ENCODE results near the gene STAC2. TPM values are rescaled to one million over a fixed set of nuclear protein-coding genes. Genes with fewer than 3 reads are reported as not detected.

The STAC2 gene
- total and polyA plus RNA-seq, 9 of the 15 experiments (the other 6 are each of a cell fraction or from before 2014, with no cell fraction given), result not detected

GRCh38 chr17:39244600-39245570 lies 19.1 kb upstream of the STAC2 start (continued):
- TF ChIP-seq, protein P1, sequence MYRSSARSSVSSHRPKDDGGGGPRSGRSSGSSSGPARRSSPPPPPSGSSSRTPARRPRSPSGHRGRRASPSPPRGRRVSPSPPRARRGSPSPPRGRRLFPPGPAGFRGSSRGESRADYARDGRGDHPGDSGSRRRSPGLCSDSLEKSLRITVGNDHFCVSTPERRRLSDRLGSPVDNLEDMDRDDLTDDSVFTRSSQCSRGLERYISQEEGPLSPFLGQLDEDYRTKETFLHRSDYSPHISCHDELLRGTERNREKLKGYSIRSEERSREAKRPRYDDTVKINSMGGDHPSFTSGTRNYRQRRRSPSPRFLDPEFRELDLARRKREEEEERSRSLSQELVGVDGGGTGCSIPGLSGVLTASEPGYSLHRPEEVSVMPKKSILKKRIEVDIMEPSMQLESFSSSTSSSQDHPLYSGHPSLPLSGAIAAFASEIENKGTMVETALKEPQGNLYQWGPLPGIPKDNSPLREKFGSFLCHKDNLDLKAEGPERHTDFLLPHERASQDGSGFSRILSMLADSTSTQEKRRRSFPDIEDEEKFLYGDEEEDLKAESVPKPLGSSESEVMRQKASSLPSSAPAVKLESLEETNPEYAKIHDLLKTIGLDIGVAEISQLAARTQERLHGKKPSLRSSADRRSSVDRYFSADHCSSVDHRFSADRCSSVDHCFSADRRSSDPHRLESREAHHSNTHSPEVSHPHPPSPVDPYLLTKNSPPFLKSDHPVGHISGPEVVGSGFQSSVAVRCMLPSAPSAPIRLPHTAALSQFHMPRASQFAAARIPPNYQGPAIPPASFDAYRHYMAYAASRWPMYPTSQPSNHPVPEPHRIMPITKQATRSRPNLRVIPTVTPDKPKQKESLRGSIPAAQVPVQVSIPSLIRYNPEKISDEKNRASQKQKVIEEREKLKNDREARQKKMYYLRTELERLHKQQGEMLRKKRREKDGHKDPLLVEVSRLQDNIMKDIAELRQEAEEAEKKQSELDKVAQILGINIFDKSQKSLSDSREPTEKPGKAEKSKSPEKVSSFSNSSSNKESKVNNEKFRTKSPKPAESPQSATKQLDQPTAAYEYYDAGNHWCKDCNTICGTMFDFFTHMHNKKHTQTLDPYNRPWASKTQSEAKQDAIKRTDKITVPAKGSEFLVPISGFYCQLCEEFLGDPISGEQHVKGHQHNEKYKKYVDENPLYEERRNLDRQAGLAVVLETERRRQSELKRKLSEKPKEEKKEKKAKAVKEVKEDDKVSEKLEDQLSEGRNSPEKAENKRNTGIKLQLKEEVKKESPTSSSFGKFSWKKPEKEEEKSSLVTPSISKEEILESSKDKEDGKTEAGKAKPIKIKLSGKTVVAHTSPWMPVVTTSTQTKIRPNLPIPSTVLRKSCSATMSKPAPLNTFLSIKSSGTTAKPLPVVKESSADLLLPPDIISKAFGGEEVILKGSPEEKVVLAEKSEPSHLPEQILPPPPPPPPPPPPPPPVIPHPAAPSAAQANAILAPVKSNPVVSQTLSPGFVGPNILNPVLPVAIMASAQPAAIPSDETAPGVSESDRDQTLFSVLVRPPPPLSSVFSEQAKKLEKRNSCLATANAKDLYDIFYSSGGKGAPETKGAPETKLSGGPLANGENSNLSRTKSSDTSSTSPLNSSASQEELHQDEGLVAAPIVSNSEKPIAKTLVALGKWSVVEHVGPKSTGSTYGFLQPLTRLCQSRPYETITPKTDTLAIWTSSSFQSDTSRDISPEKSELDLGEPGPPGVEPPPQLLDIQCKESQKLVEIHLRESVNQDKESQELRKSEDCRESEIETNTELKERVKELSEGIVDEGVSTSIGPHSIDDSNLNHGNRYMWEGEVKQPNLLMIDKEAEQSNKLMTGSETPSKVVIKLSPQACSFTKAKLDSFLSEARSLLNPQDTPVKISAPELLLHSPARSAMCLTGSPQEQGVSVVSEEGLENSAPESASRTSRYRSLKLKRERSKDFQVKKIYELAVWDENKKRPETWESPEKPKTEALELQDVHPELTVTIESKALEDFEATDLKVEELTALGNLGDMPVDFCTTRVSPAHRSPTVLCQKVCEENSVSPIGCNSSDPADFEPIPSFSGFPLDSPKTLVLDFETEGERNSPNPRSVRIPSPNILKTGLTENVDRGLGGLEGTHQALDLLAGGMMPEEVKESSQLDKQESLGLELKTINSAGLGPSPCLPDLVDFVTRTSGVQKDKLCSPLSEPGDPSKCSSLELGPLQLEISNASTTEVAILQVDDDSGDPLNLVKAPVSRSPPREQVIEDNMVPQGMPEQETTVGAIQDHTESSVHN (IDR thresholded peaks at IDR 0.05; ENCODE audit: borderline replicate concordance in 1 of 2, low read depth in 1 of 2), result no peak
- TF ChIP-seq TFE3 (CRISPR knock-in tag; IDR thresholded peaks at IDR 0.05) (no peak), ZBTB5 (IDR thresholded peaks at IDR 0.05) (no peak), GTF2F1 (IDR thresholded peaks at IDR 0.05; ENCODE audit: low read depth, low read length) (no peak), MYBL2 (IDR thresholded peaks at IDR 0.05; ENCODE audit: low read depth) (no peak), MYBL2 (CRISPR knock-in tag; IDR thresholded peaks at IDR 0.05; ENCODE audit: borderline replicate concordance) (no peak), MED1 (CRISPR knock-in tag; IDR thresholded peaks at IDR 0.05; ENCODE audit: borderline replicate concordance) (no peak), ZNF224 (CRISPR knock-in tag; IDR thresholded peaks at IDR 0.05) (no peak), TEAD1 (CRISPR knock-in tag; IDR thresholded peaks at IDR 0.05) (no peak), SRSF1 (IDR thresholded peaks at IDR 0.05; ENCODE audit: low read depth, low read length) (no peak), CXXC5 (CRISPR knock-in tag; IDR thresholded peaks at IDR 0.05) (no peak)
- TF ChIP-seq, protein P2, sequence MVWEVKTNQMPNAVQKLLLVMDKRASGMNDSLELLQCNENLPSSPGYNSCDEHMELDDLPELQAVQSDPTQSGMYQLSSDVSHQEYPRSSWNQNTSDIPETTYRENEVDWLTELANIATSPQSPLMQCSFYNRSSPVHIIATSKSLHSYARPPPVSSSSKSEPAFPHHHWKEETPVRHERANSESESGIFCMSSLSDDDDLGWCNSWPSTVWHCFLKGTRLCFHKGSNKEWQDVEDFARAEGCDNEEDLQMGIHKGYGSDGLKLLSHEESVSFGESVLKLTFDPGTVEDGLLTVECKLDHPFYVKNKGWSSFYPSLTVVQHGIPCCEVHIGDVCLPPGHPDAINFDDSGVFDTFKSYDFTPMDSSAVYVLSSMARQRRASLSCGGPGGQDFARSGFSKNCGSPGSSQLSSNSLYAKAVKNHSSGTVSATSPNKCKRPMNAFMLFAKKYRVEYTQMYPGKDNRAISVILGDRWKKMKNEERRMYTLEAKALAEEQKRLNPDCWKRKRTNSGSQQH (CRISPR knock-in tag; IDR thresholded peaks at IDR 0.05), result no peak

Data from K562 (cell line).